H7 (cell line): Measurements from ENCODE around the gene MEOX1. TPM values are rescaled to one million over a fixed set of nuclear protein-coding genes. Genes with fewer than 3 reads are reported as not detected.

Source experiments
- total RNA-seq: library from RNA; depleted of rRNA; stranded (reverse); fragments of >200 nt; shearing (Covaris generic); gene quantifications from 2 replicates; pipeline ENCODE4 v1.2.3, GENCODE V29; 2014; rRNA removed

Gene MEOX1
- total RNA-seq, 1 experiment from 2014 or later, result not detected

Other genes starting within 250 kb of the MEOX1 start
- gene DHX8, start 177.9 kb downstream of the MEOX1 start, total RNA-seq, result 42.6 and 44.9 TPM in 2 replicates
- 186 and 191 TPM in 2 replicates for gene ETV4, start 115.6 kb downstream of the MEOX1 start, total RNA-seq
- gene SOST, start 96.9 kb upstream of the MEOX1 start, total RNA-seq, result not detected in 2 replicates
- 30.4 and 35.5 TPM in 2 replicates for gene DUSP3, start 117.1 kb upstream of the MEOX1 start, total RNA-seq
- gene CFAP97D1, start 118.5 kb upstream of the MEOX1 start, total RNA-seq, result 0.21 and 0.37 TPM in 2 replicates
- gene MPP3, start 171.2 kb upstream of the MEOX1 start, total RNA-seq, result 7.7 and 8.3 TPM in 2 replicates
- gene CD300LG, start 185.3 kb upstream of the MEOX1 start, total RNA-seq, result not detected in 2 replicates
- gene MPP2, start 245.6 kb upstream of the MEOX1 start, total RNA-seq, result 9.0 and 12.2 TPM in 2 replicates